Esophagus (tissue), 2 donors: ENCODE data around the gene SLC44A5. TPM values are rescaled to one million over a fixed set of nuclear protein-coding genes. Genes with fewer than 3 reads are reported as not detected.
"Not testable (repeated sequence)": the region's sequence is repeated elsewhere in the genome, so short reads cannot be mapped to it uniquely, and the experiment has no call there.

Experiments used
- H3K27ac ChIP-seq, 2 donors: one replicate each; pipeline ENCODE4 v1.5.1; 2013; ENCODE audit warnings: low read depth in 2 of 2, mild to moderate bottlenecking in 2 of 2, inconsistent platforms in 1 of 2, low read length in 1 of 2, moderate library complexity in 1 of 2
- H3K27me3 ChIP-seq, 2 donors: one replicate each; pipeline ENCODE4 v1.6.1; 2013; ENCODE audit warnings: low read length in 2 of 2, control low read depth in 1 of 2, mild to moderate bottlenecking in 1 of 2; ENCODE audit not compliant: insufficient read depth in 2 of 2, control insufficient read depth in 1 of 2
- H3K36me3 ChIP-seq, 2 donors: one replicate each; pipeline ENCODE4 v1.6.1; 2013; ENCODE audit warnings: low read length in 1 of 2; ENCODE audit not compliant: control insufficient read depth in 2 of 2, insufficient read depth in 2 of 2
- H3K4me1 ChIP-seq, 2 donors: one replicate each; pipeline ENCODE4 v1.6.1; 2013; ENCODE audit warnings: low read length in 1 of 2; ENCODE audit not compliant: control insufficient read depth in 2 of 2, insufficient read depth in 2 of 2
- H3K4me3 ChIP-seq, 2 donors: one replicate each; pipeline ENCODE4 v1.5.1; 2013; ENCODE audit warnings: low read length in 2 of 2, mild to moderate bottlenecking in 2 of 2, low read depth in 1 of 2, moderate library complexity in 1 of 2
- H3K9me3 ChIP-seq, 2 donors: one replicate each; pipeline ENCODE4 v1.6.1; 2013; ENCODE audit warnings: mild to moderate bottlenecking in 2 of 2, low read depth in 1 of 2, low read length in 1 of 2, moderate library complexity in 1 of 2; ENCODE audit not compliant: control insufficient read depth in 2 of 2, insufficient read depth in 1 of 2
- WGBS, 2 donors: extraction: QIAGEN DNeasy Blood & Tissue Kit; methylation state at CpG; one replicate each; pipeline ENCODE4 v1.1.7; 2013; 5-methylcytosine and 5-hydroxymethylcytosine counted together
- polyA plus RNA-seq, 2 donors: library from polyadenylated mRNA; stranded (reverse); fragments of 200-250 nt; gene quantifications; one replicate each; pipeline ENCODE4 v1.2.3, GENCODE V29; 2013
- donor health status: healthy with polysubstance abuse.
- donor health status: Bipolar disorder and iron deficiency.

The SLC44A5 gene
- polyA plus RNA-seq, 2 donors, result 0.75 to 3.1 TPM

DNA sequence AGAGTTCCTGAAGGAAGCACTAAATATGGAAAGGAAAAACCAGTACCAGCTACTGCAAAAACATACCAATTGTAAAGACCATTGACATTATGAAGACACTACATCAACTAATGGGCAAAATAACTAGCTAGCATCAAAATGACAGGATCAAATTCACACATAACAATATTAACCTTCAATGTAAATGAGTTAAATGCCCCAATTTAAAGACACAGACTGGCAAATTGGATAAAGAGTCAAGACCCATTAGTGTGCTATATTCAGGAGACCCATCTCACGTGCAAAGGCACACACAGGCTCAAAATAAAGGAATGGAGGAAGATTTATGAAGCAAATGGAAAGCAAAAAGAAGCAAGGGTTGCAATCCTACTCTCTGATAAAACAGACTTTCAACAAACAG is 206.2 kb downstream of the SLC44A5 start:
- H3K27ac ChIP-seq, H3K4me3 ChIP-seq, H3K27me3 ChIP-seq, H3K9me3 ChIP-seq, H3K36me3 ChIP-seq, H3K4me1 ChIP-seq: not testable (repeated sequence)
- WGBS, 2 donors, result 45 to 63% methylated on average over 1 of the region's 1 CpG

DNA sequence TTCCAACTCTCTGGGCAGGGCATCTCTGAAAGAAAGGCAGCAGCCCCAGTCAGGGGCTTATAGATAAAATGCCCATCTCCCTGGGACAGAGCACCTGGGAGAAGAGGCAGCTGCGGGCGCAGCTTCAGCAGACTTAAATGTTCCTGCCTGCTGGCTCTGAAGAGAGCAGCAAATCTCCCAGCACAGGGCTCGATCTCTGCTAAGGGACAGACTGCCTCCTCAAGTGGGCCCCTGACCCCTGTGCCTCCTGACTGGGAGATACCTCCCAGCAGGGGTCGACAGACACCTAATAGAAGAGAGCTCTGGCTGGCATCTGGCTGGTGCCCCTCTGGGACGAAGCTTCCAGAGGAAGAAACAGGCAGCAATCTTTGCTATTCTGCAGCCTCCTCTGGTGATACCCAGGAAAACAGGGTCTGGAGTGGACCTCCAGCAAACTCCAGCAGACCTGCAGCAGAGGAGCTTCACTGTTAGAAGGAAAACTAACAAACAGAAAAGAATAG is 207.7 kb downstream of the SLC44A5 start:
- H3K36me3 ChIP-seq, H3K4me3 ChIP-seq, H3K27me3 ChIP-seq, H3K27ac ChIP-seq, H3K9me3 ChIP-seq, H3K4me1 ChIP-seq: not testable (repeated sequence)
- 67 to 74% methylated on average over 5 of the region's 5 CpGs for WGBS, 2 donors

DNA sequence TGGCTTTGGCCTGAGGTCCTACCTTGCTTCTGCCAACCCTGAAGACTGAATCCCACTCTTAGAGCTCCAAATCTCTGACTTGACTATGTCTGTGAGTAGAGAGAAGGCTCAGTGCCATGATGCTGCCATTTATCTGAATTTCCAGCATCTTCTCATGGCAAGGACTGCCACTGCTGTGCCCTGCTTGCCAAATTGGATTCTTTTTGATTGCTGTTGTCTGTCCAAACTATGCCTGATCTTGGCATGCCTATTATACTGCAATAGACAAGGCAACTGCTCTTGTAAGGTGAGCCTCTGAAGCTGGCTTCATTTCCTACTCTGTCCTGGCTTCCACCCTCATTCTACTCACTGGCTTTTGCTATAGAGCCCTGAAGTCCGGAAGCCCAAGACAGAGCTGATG is 210.2 kb downstream of the SLC44A5 start:
- Histone ChIP-seq H3K27ac (no peak overlapping the region), H3K36me3 (no peaks in the 10 kb centered on the region), H3K4me3 (no peak overlapping the region), H3K27me3 (no peaks in the 10 kb centered on the region), H3K9me3 (peaks cover 0 to 5% of the 10 kb centered on the region in 2 donors), H3K4me1 (no peaks in the 10 kb centered on the region)
- WGBS, 2 donors, result 81 to 90% methylated on average over 1 of the region's 1 CpG

DNA sequence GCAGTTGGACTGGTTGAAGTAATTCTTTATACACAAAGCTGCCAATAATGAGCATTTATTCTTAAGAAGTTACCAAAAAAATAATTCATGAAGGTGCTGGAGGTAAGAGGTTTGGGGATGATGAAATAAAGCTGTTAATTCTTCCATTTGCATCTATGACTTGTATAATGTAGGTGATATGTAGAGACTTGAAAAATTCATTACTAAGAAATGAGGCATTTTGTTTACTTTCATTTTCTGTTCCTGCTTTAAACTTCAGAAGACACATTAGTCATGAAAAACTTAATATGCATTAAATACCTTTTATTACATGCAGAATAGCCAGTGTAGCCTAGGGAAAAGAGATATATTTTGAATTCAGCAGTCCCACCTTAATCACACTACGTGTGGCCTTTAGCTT is 214.2 kb downstream of the SLC44A5 start:
- H3K36me3 ChIP-seq, result no peaks in the 10 kb centered on the region
- 50 to 54% methylated on average over 1 of the region's 1 CpG for WGBS, 2 donors
- no peaks in the 10 kb centered on the region for H3K27me3 ChIP-seq
- H3K4me3 ChIP-seq, result no peak overlapping the region
- no peak overlapping the region for H3K27ac ChIP-seq
- H3K4me1 ChIP-seq, result no peaks in the 10 kb centered on the region
- H3K9me3 ChIP-seq, result peaks cover 0 to 5% of the 10 kb centered on the region in 2 donors

DNA sequence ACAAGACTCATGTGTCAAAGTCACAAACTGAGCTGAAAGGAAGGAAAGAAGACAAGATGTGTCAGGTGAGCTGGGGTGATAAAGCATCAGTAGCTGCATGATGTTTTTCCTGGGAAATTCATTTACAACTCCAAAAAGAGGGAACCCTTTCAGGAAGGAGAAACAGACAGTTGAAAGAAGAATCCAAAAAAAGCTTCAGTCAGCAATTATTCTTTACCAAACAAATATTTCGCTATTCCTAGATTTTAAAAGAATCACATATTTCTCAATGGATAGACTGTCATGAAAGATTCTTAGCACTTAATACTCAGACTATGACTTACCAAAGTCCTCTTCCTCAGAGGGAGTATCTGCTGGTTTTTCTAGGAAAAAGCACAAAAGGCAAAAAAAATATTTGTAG is 214.7 kb downstream of the SLC44A5 start:
- no peak overlapping the region for H3K27ac ChIP-seq
- no peak overlapping the region for H3K4me3 ChIP-seq
- 76 to 89% methylated on average over 1 of the region's 1 CpG for WGBS, 2 donors
- no peaks in the 10 kb centered on the region for H3K27me3 ChIP-seq
- peaks cover 0 to 5% of the 10 kb centered on the region in 2 donors for H3K9me3 ChIP-seq
- H3K36me3 ChIP-seq, result no peaks in the 10 kb centered on the region
- no peaks in the 10 kb centered on the region for H3K4me1 ChIP-seq

DNA sequence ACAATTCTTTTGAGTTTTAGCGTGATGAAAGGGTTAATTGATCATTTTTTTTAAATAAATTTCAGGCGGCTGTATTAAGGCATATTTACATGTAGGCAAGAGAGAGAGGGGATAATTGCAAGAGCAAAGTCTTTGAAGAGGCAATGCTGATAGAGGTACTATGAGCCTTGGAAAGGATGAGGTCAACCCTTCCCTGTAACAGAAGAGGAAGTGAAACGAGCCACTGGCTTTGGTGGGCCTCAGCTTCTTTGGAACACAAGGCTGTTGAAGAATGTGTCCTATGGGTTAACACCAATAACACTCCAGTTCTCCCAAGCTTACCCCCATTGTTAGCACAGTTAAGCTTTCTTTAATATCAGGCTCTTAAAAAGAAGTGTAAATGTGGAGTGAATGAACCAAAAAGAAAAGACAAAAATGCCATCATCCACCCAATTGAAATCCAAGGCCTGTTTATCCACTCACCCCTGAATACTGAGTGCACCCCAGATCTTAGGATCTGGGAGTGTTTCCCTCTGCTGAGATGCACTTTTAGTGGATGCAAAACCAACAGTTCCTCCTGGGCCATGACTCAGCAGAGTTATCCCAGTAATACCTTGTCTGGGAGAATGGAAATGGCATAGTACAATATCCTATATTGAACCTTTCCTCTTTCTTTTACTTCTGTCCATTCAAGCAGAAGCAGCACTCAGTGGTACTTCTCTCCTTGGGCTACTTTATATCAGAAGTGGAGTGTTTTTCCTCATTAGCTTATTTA is 216.4 kb downstream of the SLC44A5 start:
- WGBS, 2 donors, result 62 to 66% methylated on average over 3 of the region's 3 CpGs
- no peaks in the 10 kb centered on the region for H3K27me3 ChIP-seq
- no peak overlapping the region for H3K27ac ChIP-seq
- no peaks in the 10 kb centered on the region for H3K4me1 ChIP-seq
- no peaks in the 10 kb centered on the region for H3K9me3 ChIP-seq
- no peak overlapping the region for H3K4me3 ChIP-seq
- no peaks in the 10 kb centered on the region for H3K36me3 ChIP-seq

DNA sequence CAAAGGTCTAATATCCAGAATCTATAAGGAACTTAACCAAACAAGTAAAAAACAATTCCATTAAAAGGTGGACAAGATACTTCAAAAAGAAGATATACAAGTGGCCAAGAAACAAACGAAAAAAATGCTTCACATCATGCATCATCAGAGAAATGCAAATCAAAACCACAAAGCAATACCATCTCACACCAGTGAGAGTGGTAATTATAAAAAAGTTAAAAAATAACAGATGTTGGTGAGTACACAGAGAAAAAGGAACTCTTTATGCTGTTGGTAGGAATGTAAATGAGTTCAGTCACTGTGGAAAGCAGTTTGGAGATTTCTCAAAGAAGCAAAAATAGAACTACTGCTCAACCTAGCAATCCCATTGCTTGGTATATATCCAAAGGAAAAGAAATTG is 218.6 kb downstream of the SLC44A5 start:
- 52 to 56% methylated on average over 1 of the region's 1 CpG for WGBS, 2 donors
- Histone ChIP-seq H3K36me3 (no peaks in the 10 kb centered on the region), H3K4me3 (no peak overlapping the region), H3K27ac (no peak overlapping the region), H3K27me3 (no peaks in the 10 kb centered on the region), H3K4me1 (no peaks in the 10 kb centered on the region), H3K9me3 (no peaks in the 10 kb centered on the region)

DNA sequence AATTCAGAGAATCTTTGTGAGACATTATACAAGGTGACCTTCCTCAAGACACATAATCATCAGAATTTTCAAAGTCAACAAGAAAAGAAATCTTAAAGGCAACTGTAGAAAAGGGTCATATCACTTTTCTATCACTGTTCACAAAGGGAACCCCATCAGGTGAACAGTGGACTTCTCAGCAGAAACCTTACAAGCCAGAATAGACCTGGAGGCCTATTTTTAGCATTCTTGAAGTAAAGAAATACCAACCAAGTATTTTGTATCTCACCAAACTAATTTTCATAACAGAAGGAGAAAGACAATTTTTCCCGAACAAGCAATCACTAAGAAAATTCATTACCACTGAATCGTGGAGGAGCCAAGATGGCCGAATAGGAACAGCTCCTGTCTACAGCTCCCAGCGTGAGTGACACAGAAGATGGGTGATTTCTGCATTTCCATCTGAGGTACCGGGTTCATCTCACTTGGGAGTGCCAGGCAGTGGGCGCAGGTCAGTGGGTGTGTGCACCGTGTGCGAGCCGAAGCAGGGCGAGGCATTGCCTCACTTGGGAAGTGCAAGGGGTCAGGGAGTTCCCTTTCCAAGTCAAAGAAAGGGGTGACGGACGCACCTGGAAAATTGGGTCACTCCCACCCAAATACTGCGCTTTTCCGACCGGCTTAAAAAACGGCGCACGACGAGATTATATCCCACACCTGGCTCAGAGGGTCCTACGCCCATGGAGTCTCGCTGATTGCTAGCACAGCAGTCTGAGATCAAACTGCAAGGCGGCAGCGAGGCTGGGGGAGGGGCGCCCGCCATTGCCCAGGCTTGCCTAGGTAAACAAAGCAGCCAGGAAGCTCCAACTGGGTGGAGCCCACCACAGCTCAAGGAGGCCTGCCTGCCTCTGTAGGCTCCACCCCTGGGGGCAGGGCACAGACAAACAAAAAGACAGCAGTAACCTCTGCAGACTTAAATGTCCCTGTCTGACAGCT is 235.2 kb downstream of the SLC44A5 start:
- 76 to 78% methylated on average over 19 to 25 of the region's 25 CpGs for WGBS, 2 donors

DNA sequence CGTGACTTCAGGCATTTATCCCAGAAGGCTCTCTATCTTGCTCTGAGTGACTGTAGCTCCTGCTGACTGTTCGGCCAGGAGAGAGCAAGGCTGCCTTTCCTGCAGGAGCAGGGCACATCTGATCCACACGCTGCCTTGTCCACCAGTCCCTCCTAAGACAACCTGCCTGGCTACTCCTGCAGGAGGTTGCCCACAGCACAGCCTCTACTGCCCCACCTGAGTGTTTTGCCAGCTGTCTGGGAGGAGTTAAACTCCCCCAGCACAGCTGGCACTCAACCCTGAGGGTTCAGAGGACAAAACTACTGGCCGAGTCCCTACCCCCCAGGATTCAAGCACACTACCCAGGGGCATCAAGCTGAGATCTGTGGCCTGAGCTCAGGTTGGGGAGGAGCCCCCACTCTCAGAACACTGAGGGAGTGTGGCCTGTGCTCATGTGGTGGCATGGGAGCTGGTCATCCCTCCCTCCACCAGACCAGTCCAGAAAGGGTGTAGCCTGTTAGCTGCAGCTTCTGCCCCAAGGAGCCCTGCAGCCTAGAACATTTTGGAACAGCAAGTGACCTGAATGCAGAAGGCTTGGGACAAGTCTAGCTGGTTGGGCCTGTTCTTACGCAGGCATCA is 237.3 kb downstream of the SLC44A5 start:
- Histone ChIP-seq H3K4me3 (no peak overlapping the region), H3K4me1 (no peaks in the 10 kb centered on the region), H3K36me3 (no peaks in the 10 kb centered on the region), H3K9me3 (no peaks in the 10 kb centered on the region), H3K27ac (peak overlapping the region in 1 of 2 donors; percentile 5), H3K27me3 (no peaks in the 10 kb centered on the region)
- 63 to 79% methylated on average over 5 of the region's 5 CpGs for WGBS, 2 donors

More for the DNA sequence above, 235.2 kb downstream of the SLC44A5 start:
- H3K4me3 ChIP-seq, result peak overlapping the region in 1 of 2 donors; percentile 31
- H3K36me3 ChIP-seq, H3K4me1 ChIP-seq, H3K27ac ChIP-seq, H3K9me3 ChIP-seq, H3K27me3 ChIP-seq: not testable (repeated sequence)
